Ishikawa (cell line): ENCODE data around the gene PPP1R37.

Experiments
- CREB1 ChIP-seq: IDR thresholded peaks from 2 replicates; pipeline ENCODE4 v1.6.1; 2012; ENCODE audit warnings: low read depth
- EP300 ChIP-seq: IDR thresholded peaks from 2 replicates; pipeline ENCODE4 v1.6.1; 2012; ENCODE audit warnings: borderline replicate concordance
- REST ChIP-seq: IDR thresholded peaks from 2 replicates; pipeline ENCODE4 v1.6.1; 2012; ENCODE audit warnings: low read depth, mild to moderate bottlenecking
- YY1 ChIP-seq: IDR thresholded peaks from 2 replicates; pipeline ENCODE4 v1.6.1; 2012; ENCODE audit warnings: low read depth
- ZBTB7A ChIP-seq: IDR thresholded peaks from 2 replicates; pipeline ENCODE4 v1.6.1; 2012; ENCODE audit warnings: low read depth

- TF ChIP-seq ZBTB7A (no peak), CREB1 (no peak), EP300 (no peak), REST (no peak), YY1 (no peak)
Measured at GRCh38 chr19:45149129-45149528, 56.1 kb downstream of the PPP1R37 start.
